DND-41 (cell line): ENCODE data around the gene TMEM87B.

Experiments
- ATAC-seq: fragments of 200-7000 bp; cut with Tn5 transposase; 3 replicates; pipeline ENCODE4 v1.9.1; 2021; ENCODE audit warnings: low read depth; ENCODE audit not compliant: insufficient read depth
- DNase-seq: peaks from one replicate; pipeline ENCODE4 v3.0.0-alpha.2; 2020
- H2AFZ ChIP-seq: 2 replicates; pipeline ENCODE4 v1.6.0; 2012; ENCODE audit warnings: low read depth, low read length
- H3K27ac ChIP-seq: 2 replicates; pipeline ENCODE4 v1.5.1; 2012; ENCODE audit warnings: low read length, inconsistent platforms
- H3K27me3 ChIP-seq: fragments of 200-600 bp; sonication (generic); 2 replicates; pipeline ENCODE4 v1.6.0; 2012; ENCODE audit warnings: low read length, mild to moderate bottlenecking, inconsistent platforms; ENCODE audit not compliant: insufficient read depth, poor library complexity
- H3K36me3 ChIP-seq: 2 replicates; pipeline ENCODE4 v1.5.1; 2012; ENCODE audit warnings: low read length, inconsistent platforms; ENCODE audit not compliant: insufficient read depth
- H3K4me1 ChIP-seq: 2 replicates; pipeline ENCODE4 v1.5.1; 2012; ENCODE audit warnings: mild to moderate bottlenecking, low read length; ENCODE audit not compliant: insufficient read depth
- H3K4me2 ChIP-seq: 2 replicates; pipeline ENCODE4 v1.6.0; 2012; ENCODE audit warnings: mild to moderate bottlenecking, moderate library complexity, low read length, inconsistent platforms; ENCODE audit not compliant: insufficient read depth
- H3K4me3 ChIP-seq, 2 experiments: fragments of 200-600 bp in 1 of 2; shearing (Covaris generic) in 1 of 2; 2 replicates each; pipeline ENCODE4 v1.5.1; 2012 to 2016; ENCODE audit warnings: inconsistent platforms in 2 of 2, low read length in 2 of 2, mild to moderate bottlenecking in 2 of 2, low read depth in 1 of 2, moderate library complexity in 1 of 2
- H3K79me2 ChIP-seq: 2 replicates; pipeline ENCODE4 v1.6.0; 2012; ENCODE audit warnings: low read length, inconsistent platforms; ENCODE audit not compliant: insufficient read depth
- H3K9ac ChIP-seq: 2 replicates; pipeline ENCODE4 v1.6.0; 2012; ENCODE audit warnings: low read depth, mild to moderate bottlenecking, inconsistent platforms, low read length, moderate library complexity
- H3K9me3 ChIP-seq: 2 replicates; pipeline ENCODE4 v1.5.1; 2012; ENCODE audit warnings: low read length, moderate library complexity, mild to moderate bottlenecking, inconsistent platforms; ENCODE audit not compliant: insufficient read depth, severe bottlenecking
- H4K20me1 ChIP-seq: 2 replicates; pipeline ENCODE4 v1.6.0; 2012; ENCODE audit warnings: low read length; ENCODE audit not compliant: insufficient read depth
- CTCF ChIP-seq: IDR thresholded peaks from 2 replicates; pipeline ENCODE4 v1.5.1; 2012; ENCODE audit warnings: borderline replicate concordance, low read length, moderate library complexity, mild to moderate bottlenecking; ENCODE audit not compliant: poor library complexity, severe bottlenecking; ENCODE audit errors: extremely low read depth
- EZH2 ChIP-seq: IDR thresholded peaks from 3 replicates; pipeline ENCODE4 v1.6.1; 2012; ENCODE audit warnings: borderline replicate concordance, low read depth, mild to moderate bottlenecking, moderate library complexity, low read length, inconsistent platforms; ENCODE audit not compliant: severe bottlenecking

Gene TMEM87B

GRCh38 chr2:112162341-112162740 is 107.3 kb downstream of the TMEM87B start:
- Histone ChIP-seq H3K4me2 (no peak overlapping the region), H3K9ac (no peak overlapping the region), H3K36me3 (no peaks in the 10 kb centered on the region), H3K79me2 (no peaks in the 10 kb centered on the region), H2AFZ (no peak overlapping the region), H3K9me3 (no peaks in the 10 kb centered on the region), H3K4me1 (no peaks in the 10 kb centered on the region), H4K20me1 (no peaks in the 10 kb centered on the region), H3K4me3 (no peak overlapping the region), H3K27ac (no peak overlapping the region), H3K27me3 (no peaks in the 10 kb centered on the region)
- no peak for DNase-seq
- TF ChIP-seq CTCF (no peak), EZH2 (no peak)
- ATAC-seq: no peak

GRCh38 chr2:112162956-112163355 is 107.9 kb downstream of the TMEM87B start:
- no peaks in the 10 kb centered on the region for H3K79me2 ChIP-seq
- no peaks in the 10 kb centered on the region for H3K27me3 ChIP-seq
- no peak overlapping the region for H3K27ac ChIP-seq
- DNase-seq (no peak), ATAC-seq (no peak)
- no peak overlapping the region for H3K4me2 ChIP-seq
- no peak overlapping the region for H3K9ac ChIP-seq
- no peaks in the 10 kb centered on the region for H4K20me1 ChIP-seq
- no peak overlapping the region for H2AFZ ChIP-seq
- no peaks in the 10 kb centered on the region for H3K36me3 ChIP-seq
- no peaks in the 10 kb centered on the region for H3K9me3 ChIP-seq
- no peaks in the 10 kb centered on the region for H3K4me1 ChIP-seq
- H3K4me3 ChIP-seq: no peak overlapping the region
- no peak for TF ChIP-seq CTCF
- no peak for TF ChIP-seq EZH2

GRCh38 chr2:112163541-112163981 is 108.5 kb downstream of the TMEM87B start:
- no peak for TF ChIP-seq CTCF
- no peak for TF ChIP-seq EZH2
- Histone ChIP-seq H3K79me2 (no peaks in the 10 kb centered on the region), H3K27me3 (no peaks in the 10 kb centered on the region), H3K9me3 (no peaks in the 10 kb centered on the region), H3K4me1 (no peaks in the 10 kb centered on the region), H3K4me3 (no peak overlapping the region), H2AFZ (no peak overlapping the region; the same call in 1 of the 2 replicates), H4K20me1 (no peaks in the 10 kb centered on the region), H3K36me3 (no peaks in the 10 kb centered on the region), H3K9ac (no peak overlapping the region), H3K4me2 (no peak overlapping the region), H3K27ac (no peak overlapping the region)
- DNase-seq (no peak), ATAC-seq (no peak)

DNA sequence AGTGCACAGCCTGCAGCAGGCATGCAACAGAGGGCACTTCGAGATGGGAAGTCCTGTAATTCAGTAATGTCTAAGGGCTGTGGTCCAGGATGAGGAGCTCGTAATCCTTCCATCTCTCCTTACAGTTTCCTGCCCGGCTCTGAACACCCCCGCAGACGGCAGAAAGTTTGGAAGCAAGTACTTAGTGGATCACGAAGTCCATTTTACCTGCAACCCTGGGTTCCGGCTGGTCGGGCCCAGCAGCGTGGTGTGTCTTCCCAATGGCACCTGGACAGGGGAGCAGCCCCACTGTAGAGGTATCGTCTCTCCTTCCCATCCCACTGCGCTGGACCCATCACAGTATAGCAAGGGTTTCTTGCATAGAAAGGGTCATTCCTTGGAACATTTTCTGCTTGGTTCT is 109.8 kb downstream of the TMEM87B start:
- Histone ChIP-seq H3K27ac (no peak overlapping the region), H3K79me2 (no peaks in the 10 kb centered on the region), H3K4me2 (no peak overlapping the region), H2AFZ (no peak overlapping the region), H3K9me3 (no peaks in the 10 kb centered on the region), H3K9ac (no peak overlapping the region), H3K4me3 (no peak overlapping the region), H3K27me3 (no peaks in the 10 kb centered on the region), H4K20me1 (no peaks in the 10 kb centered on the region), H3K36me3 (no peaks in the 10 kb centered on the region), H3K4me1 (no peaks in the 10 kb centered on the region)
- DNase-seq (no peak), ATAC-seq (no peak)
- TF ChIP-seq CTCF (no peak), EZH2 (no peak)
